PC-3 (cell line): ENCODE data around the gene ZBTB16. TPM values are rescaled to one million over a fixed set of nuclear protein-coding genes. Genes with fewer than 3 reads are reported as not detected.

Experiments
- ATAC-seq: fragments of 200-7000 bp; cut with Tn5 transposase; 2 replicates; pipeline ENCODE4 v1.9.1; 2020; ENCODE audit warnings: mild to moderate bottlenecking, moderate library complexity
- BruUV-seq: library from RNA; stranded (reverse); fragments of 400-500 nt; replicated peaks from 2 replicates; lab custom pipeline; 2021; lab: Mats Ljungman, UMichigan
- CTCF ChIA-PET: fragments of 300-600 bp; sonication (Branson Sonifier 250); formaldehyde crosslinking; loops from one replicate; lab custom pipeline; 2022; ENCODE audit warnings: antibody characterized with exemption; lab: Charles Lee
- POLR2A ChIA-PET: fragments of 300-600 bp; sonication (Branson Sonifier 250); formaldehyde crosslinking; loops from one replicate; lab custom pipeline; 2022; ENCODE audit warnings: antibody characterized with exemption; ENCODE audit not compliant: unreplicated experiment; lab: Charles Lee
- DNase-seq: peaks from one replicate; pipeline ENCODE4 v3.0.0-alpha.2; 2015
- H2AFZ ChIP-seq: fragments of 300-600 bp; sonication (generic); 2 replicates; pipeline ENCODE4 v1.6.0; 2016; ENCODE audit warnings: antibody characterized with exemption, low read length
- H3F3A ChIP-seq: fragments of 300-600 bp; sonication (generic); one replicate; pipeline ENCODE4 v1.6.0; 2017; ENCODE audit warnings: antibody characterized with exemption, low read length, control low read depth, mild to moderate bottlenecking; ENCODE audit not compliant: unreplicated experiment
- H3K27ac ChIP-seq: fragments of 300-600 bp; sonication (generic); 2 replicates; pipeline ENCODE4 v1.5.1; 2016; ENCODE audit warnings: mild to moderate bottlenecking, low read length
- H3K27me3 ChIP-seq: fragments of 300-600 bp; sonication (generic); 2 replicates; pipeline ENCODE4 v1.6.1; 2016; ENCODE audit warnings: low read length, mixed read lengths
- H3K36me3 ChIP-seq: fragments of 300-600 bp; sonication (generic); 2 replicates; pipeline ENCODE4 v1.6.1; 2016; ENCODE audit warnings: low read depth, mixed run types, low read length, mixed read lengths
- H3K4me1 ChIP-seq: fragments of 300-600 bp; sonication (generic); 2 replicates; pipeline ENCODE4 v1.5.1; 2016; ENCODE audit warnings: low read length; ENCODE audit not compliant: insufficient read depth
- H3K4me2 ChIP-seq: fragments of 300-600 bp; sonication (generic); 2 replicates; pipeline ENCODE4 v1.6.0; 2016; ENCODE audit warnings: low read length
- H3K4me3 ChIP-seq: fragments of 300-600 bp; sonication (generic); 2 replicates; pipeline ENCODE4 v1.5.1; 2016; ENCODE audit warnings: mild to moderate bottlenecking, low read length, mixed read lengths
- H3K79me2 ChIP-seq: fragments of 300-600 bp; sonication (generic); 2 replicates; pipeline ENCODE4 v1.6.1; 2017; ENCODE audit warnings: low read length, mixed read lengths
- H3K9ac ChIP-seq: fragments of 300-600 bp; sonication (generic); 2 replicates; pipeline ENCODE4 v1.6.0; 2016; ENCODE audit warnings: mild to moderate bottlenecking, low read length
- H3K9me2 ChIP-seq: fragments of 300-600 bp; sonication (generic); replicated peaks from 2 replicates; pipeline ENCODE4 v1.6.1; 2016; ENCODE audit warnings: mixed run types, low read length, mixed read lengths
- H3K9me3 ChIP-seq: fragments of 300-600 bp; sonication (generic); 2 replicates; pipeline ENCODE4 v1.6.1; 2016; ENCODE audit warnings: low read length, mixed read lengths
- H4K20me1 ChIP-seq: fragments of 300-600 bp; sonication (generic); 2 replicates; pipeline ENCODE4 v1.6.1; 2016; ENCODE audit warnings: low read length, mixed read lengths
- EZH2 ChIP-seq: fragments of 300-600 bp; sonication (generic); IDR thresholded peaks from one replicate; pipeline ENCODE4 v1.6.1; 2017; ENCODE audit warnings: antibody characterized with exemption, mild to moderate bottlenecking, low read length; ENCODE audit not compliant: unreplicated experiment
- EZH2phosphoT487 ChIP-seq: fragments of 300-600 bp; sonication (generic); IDR thresholded peaks from 2 replicates; pipeline ENCODE4 v1.6.1; 2018; ENCODE audit warnings: mild to moderate bottlenecking, antibody characterized with exemption, low read length, borderline replicate concordance
- intact Hi-C: fragments of 100-400 bp; cut with micrococcal nuclease; formaldehyde crosslinking; loops from 2 replicates; pipeline ENCODE4 v1.9.0; 2023
- total RNA-seq: library from RNA; depleted of rRNA; stranded (reverse); fragments of >200 nt; gene quantifications from 2 replicates; pipeline ENCODE4 v1.2.3, GENCODE V29; 2014
- TF ChIP-seq, protein P1 (sequence below): fragments of 300-600 bp; sonication (generic); conservative IDR thresholded peaks from 2 replicates; pipeline ENCODE4 v1.5.1; 2017; ENCODE audit warnings: antibody characterized with exemption, low read depth, mild to moderate bottlenecking, low read length

The ZBTB16 gene
- total RNA-seq, 1 experiment from 2014 or later = not detected

DNA sequence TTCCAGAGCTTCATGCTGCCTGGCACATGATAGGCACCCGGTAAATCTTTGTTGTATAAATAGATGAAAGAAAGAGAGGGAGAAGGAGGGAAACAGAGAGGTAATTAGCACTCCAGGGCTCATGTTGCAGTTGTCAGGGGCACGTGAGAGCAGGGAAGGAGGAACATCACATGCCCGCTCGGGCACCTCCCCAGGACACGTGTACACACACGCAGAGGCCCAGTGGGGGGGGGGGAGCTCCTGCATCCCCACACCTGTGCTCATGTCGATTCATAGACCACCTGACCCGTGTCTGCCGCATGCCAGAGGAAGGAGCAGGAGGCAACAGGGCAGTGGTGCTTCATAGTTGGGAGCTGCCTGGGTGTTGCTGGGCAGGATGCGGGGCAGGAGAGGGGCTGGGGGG, 199.6 kb downstream of the ZBTB16 start:
- BruUV-seq = no TSS peak
- no peaks in the 10 kb centered on the region for H3K79me2 ChIP-seq
- no peak overlapping the region for H3K4me2 ChIP-seq
- H3K4me3 ChIP-seq = no peak overlapping the region
- no peaks in the 10 kb centered on the region for H3K4me1 ChIP-seq
- H3K9me2 ChIP-seq = no peaks in the 10 kb centered on the region
- intact Hi-C loops = no loop called here
- H3F3A ChIP-seq = no peaks in the 10 kb centered on the region
- ChIA-PET CTCF (no interaction called here), POLR2A (no interaction called here)
- H3K27ac ChIP-seq = no peak overlapping the region
- ATAC-seq (no peak), DNase-seq (no peak)
- no peaks in the 10 kb centered on the region for H3K9me3 ChIP-seq
- TF ChIP-seq EZH2phosphoT487 = no peak
- TF ChIP-seq EZH2 = no peak
- TF ChIP-seq, protein P1, sequence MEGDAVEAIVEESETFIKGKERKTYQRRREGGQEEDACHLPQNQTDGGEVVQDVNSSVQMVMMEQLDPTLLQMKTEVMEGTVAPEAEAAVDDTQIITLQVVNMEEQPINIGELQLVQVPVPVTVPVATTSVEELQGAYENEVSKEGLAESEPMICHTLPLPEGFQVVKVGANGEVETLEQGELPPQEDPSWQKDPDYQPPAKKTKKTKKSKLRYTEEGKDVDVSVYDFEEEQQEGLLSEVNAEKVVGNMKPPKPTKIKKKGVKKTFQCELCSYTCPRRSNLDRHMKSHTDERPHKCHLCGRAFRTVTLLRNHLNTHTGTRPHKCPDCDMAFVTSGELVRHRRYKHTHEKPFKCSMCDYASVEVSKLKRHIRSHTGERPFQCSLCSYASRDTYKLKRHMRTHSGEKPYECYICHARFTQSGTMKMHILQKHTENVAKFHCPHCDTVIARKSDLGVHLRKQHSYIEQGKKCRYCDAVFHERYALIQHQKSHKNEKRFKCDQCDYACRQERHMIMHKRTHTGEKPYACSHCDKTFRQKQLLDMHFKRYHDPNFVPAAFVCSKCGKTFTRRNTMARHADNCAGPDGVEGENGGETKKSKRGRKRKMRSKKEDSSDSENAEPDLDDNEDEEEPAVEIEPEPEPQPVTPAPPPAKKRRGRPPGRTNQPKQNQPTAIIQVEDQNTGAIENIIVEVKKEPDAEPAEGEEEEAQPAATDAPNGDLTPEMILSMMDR = no peak
- no peak overlapping the region for H2AFZ ChIP-seq
- peaks cover 62% of the 10 kb centered on the region for H3K27me3 ChIP-seq
- H3K9ac ChIP-seq = no peak overlapping the region
- no peaks in the 10 kb centered on the region for H3K36me3 ChIP-seq
- no peaks in the 10 kb centered on the region for H4K20me1 ChIP-seq

DNA sequence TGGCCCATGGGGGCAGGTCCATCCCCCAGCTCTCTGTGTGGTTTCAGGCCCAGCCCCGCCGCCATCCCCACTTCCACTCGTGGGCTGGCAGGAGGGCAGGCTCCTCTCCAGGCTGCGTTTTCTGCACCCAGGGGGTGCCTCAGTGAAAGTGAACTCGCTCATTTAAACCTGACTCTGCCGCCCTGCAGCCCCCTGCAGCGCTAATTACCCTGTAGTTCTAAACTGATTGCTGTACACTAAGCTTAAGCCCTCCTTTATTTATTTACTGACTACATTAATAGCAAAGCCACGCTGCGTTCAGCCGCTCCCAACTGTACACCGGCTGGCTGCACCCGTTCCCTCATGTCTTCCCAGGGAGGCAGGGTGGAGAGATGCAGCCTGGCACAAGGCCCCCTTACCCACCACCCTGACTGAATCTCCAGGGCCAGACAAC, 200.1 kb downstream of the ZBTB16 start:
- ChIA-PET CTCF (no interaction called here), POLR2A (no interaction called here)
- H3F3A ChIP-seq = no peaks in the 10 kb centered on the region
- H3K27ac ChIP-seq = no peak overlapping the region
- no peaks in the 10 kb centered on the region for H3K4me1 ChIP-seq
- no peak overlapping the region for H3K4me2 ChIP-seq
- H3K36me3 ChIP-seq = no peaks in the 10 kb centered on the region
- TF ChIP-seq EZH2 (no peak), EZH2phosphoT487 (no peak)
- TF ChIP-seq, protein P1 = no peak
- H2AFZ ChIP-seq = no peak overlapping the region
- no peaks in the 10 kb centered on the region for H3K79me2 ChIP-seq
- intact Hi-C loops = no loop called here
- H3K9me3 ChIP-seq = no peaks in the 10 kb centered on the region
- H3K4me3 ChIP-seq = no peak overlapping the region
- no TSS peak for BruUV-seq
- H3K27me3 ChIP-seq = peaks cover 66% of the 10 kb centered on the region
- ATAC-seq = no peak
- no peak overlapping the region for H3K9ac ChIP-seq
- DNase-seq = no peak
- no peaks in the 10 kb centered on the region for H3K9me2 ChIP-seq
- H4K20me1 ChIP-seq = no peaks in the 10 kb centered on the region

DNA sequence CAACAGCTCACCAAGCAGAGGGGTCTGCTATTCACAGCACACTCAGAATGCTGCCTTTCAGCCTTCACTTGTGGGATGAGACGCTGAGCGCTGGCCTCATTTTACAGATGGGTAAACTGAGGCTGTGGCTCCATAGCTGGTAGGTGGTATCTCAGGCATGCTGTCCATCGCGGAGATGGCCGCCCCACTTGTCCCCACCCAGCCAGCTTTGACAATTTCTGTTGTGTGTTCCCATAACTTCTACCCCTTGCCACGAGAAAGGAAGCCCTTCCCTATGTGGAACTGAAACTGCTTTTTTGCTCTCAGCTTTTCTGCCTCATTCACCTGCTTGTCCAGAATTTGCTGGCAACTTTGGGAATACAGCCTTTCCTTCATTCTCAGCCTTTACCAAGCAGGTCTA, 200.6 kb downstream of the ZBTB16 start:
- Histone ChIP-seq H3K9ac (no peak overlapping the region), H3K4me2 (no peak overlapping the region), H3K4me3 (no peak overlapping the region), H3K27me3 (peaks cover 69% of the 10 kb centered on the region), H3K36me3 (no peaks in the 10 kb centered on the region), H3K9me2 (no peaks in the 10 kb centered on the region), H2AFZ (no peak overlapping the region), H3K79me2 (no peaks in the 10 kb centered on the region), H3K4me1 (no peaks in the 10 kb centered on the region), H3K9me3 (no peaks in the 10 kb centered on the region), H3K27ac (no peak overlapping the region), H3F3A (no peaks in the 10 kb centered on the region), H4K20me1 (no peaks in the 10 kb centered on the region)
- no TSS peak for BruUV-seq
- no peak for TF ChIP-seq EZH2phosphoT487
- TF ChIP-seq, protein P1 = no peak
- TF ChIP-seq EZH2 = no peak
- DNase-seq (no peak), ATAC-seq (no peak)
- CTCF ChIA-PET = interaction anchor here (1.0 kb wide), 1 partner anchor 266 kb away, joined by 10 read pairs; no protein-coding TSS in a partner anchor
- POLR2A ChIA-PET = interaction anchor here (0.6 kb wide), 1 partner anchor 219 kb away, joined by 3 read pairs; no protein-coding TSS in a partner anchor
- intact Hi-C loops = loop anchor here (5.0 kb wide), 1 partner anchor 953 kb away; no protein-coding TSS in a partner anchor
